ENCODE results near the gene NYAP1. TPM values are rescaled to one million over a fixed set of nuclear protein-coding genes. Genes with fewer than 3 reads are reported as not detected.

NYAP1 gene
- total RNA-seq, 1 donor from 2014 or later: 0.99 TPM

DNA sequence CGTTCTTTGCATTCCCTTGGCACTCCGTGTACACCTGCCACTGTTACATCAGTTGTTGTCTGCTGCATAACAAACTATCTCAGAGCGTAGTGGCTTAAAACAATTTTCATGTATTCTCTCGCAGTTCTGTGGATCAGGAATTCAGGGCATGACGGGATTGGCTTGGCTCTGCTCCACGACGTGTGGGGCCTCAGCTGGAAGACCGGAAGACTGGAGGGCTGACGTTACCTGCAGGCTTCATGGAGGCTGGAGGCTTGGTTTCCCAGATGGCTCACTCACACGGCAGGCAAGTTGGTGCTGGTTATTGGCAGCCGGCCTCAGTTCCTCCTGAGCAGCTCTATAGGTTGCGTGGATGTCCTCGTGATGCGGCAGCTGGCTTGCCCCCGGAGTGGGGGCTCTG lies 25.5 kb downstream of the NYAP1 start:
- TF ChIP-seq, protein P1, sequence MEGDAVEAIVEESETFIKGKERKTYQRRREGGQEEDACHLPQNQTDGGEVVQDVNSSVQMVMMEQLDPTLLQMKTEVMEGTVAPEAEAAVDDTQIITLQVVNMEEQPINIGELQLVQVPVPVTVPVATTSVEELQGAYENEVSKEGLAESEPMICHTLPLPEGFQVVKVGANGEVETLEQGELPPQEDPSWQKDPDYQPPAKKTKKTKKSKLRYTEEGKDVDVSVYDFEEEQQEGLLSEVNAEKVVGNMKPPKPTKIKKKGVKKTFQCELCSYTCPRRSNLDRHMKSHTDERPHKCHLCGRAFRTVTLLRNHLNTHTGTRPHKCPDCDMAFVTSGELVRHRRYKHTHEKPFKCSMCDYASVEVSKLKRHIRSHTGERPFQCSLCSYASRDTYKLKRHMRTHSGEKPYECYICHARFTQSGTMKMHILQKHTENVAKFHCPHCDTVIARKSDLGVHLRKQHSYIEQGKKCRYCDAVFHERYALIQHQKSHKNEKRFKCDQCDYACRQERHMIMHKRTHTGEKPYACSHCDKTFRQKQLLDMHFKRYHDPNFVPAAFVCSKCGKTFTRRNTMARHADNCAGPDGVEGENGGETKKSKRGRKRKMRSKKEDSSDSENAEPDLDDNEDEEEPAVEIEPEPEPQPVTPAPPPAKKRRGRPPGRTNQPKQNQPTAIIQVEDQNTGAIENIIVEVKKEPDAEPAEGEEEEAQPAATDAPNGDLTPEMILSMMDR (IDR thresholded peaks at IDR 0.05): no peak
- Mint-ChIP-seq H3K9me3 (ENCODE audit: unreplicated experiment) (no peaks in the 10 kb centered on the region), H3K4me3 (ENCODE audit: unreplicated experiment) (no peak overlapping the region), H3K4me1 (ENCODE audit: unreplicated experiment) (peaks cover 3% of the 10 kb centered on the region), H3K27ac (ENCODE audit: unreplicated experiment) (no peak overlapping the region), H3K36me3 (ENCODE audit: unreplicated experiment) (no peaks in the 10 kb centered on the region), H3K27me3 (ENCODE audit: unreplicated experiment) (peaks cover 9% of the 10 kb centered on the region)
- DNase-seq (ENCODE audit: extremely low spot score, unreplicated experiment): no peak

DNA sequence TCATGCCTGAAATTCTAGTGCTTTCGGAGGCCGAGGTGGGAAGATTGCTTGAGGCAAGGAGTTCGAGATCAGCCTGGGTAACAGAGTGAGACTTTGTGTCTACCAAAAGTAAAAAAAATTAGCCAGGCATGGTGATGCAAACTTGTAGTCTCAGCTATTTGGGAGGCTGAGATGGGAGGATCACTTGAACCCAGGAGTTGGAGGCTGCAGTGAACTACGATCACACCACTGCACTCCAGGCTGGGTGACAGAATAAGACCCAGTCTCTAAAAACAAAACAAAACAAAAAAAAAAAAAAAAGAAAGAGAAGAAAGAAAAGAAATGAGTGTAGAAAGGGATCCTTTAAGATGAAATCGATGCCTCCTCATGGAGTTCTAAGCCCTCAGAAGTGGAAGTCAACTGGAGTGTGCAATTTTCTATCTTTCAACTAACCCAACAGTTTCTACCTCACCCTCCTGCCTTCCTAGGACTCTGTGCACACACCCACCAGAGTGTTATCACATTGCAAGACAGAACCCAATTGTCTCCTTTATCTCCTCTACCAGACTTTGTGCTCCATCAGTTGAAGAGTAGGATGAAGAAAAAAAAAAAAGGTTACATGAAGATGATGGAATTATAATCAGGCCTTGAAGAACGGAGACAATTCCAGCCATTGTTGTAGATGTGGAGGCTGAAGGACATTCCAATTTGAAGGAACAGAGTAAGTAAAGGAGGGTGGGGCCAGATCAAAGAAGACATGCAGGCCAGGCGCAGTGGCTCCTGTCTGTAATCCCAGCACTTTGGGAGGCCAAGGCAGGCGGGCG lies 26.9 kb downstream of the NYAP1 start:
- no peak for DNase-seq (ENCODE audit: extremely low spot score, unreplicated experiment)
- TF ChIP-seq, protein P1 (IDR thresholded peaks at IDR 0.05): no peak
- H3K27me3 Mint-ChIP-seq (ENCODE audit: unreplicated experiment): peaks cover 9% of the 10 kb centered on the region
- H3K36me3 Mint-ChIP-seq (ENCODE audit: unreplicated experiment): no peaks in the 10 kb centered on the region
- H3K4me1 Mint-ChIP-seq (ENCODE audit: unreplicated experiment): peaks cover 14% of the 10 kb centered on the region
- no peaks in the 10 kb centered on the region for H3K9me3 Mint-ChIP-seq (ENCODE audit: unreplicated experiment)
- H3K27ac Mint-ChIP-seq (ENCODE audit: unreplicated experiment): no peak overlapping the region
- no peak overlapping the region for H3K4me3 Mint-ChIP-seq (ENCODE audit: unreplicated experiment)

DNA sequence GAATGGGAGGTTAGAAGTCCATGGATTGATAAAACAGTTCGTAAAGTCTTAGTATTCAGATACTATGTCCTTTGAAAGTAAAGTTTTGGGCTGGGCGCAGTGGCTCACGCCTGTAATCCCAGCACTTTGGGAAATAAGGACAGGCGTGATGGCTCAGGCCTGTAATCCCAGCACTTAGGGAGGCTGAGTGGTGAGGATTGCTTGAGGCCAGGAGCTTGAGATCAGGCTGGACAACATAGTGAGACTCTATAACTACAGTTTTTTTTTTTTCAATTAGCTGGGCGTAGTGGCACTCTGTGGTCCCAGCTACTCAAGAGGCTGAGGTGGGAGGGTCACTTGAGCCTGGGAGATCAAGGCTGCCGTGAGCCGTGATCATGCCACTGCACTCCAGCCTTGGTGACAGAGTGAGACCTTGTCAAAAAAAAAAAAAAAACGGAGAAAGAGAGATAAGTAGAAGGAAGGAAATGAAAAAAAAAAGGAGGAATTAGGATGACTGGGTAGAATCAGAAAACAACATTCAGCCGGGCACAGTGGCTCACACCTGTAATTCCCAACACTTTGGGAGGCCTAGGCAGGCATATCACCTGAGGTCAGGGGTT lies 29.6 kb downstream of the NYAP1 start:
- H3K27me3 Mint-ChIP-seq (ENCODE audit: unreplicated experiment): peaks cover 4% of the 10 kb centered on the region
- no peaks in the 10 kb centered on the region for H3K9me3 Mint-ChIP-seq (ENCODE audit: unreplicated experiment)
- no peaks in the 10 kb centered on the region for H3K36me3 Mint-ChIP-seq (ENCODE audit: unreplicated experiment)
- H3K4me3 Mint-ChIP-seq (ENCODE audit: unreplicated experiment): no peak overlapping the region
- TF ChIP-seq, protein P1 (IDR thresholded peaks at IDR 0.05): no peak
- peaks cover 25% of the 10 kb centered on the region for H3K4me1 Mint-ChIP-seq (ENCODE audit: unreplicated experiment)
- no peak overlapping the region for H3K27ac Mint-ChIP-seq (ENCODE audit: unreplicated experiment)
- DNase-seq (ENCODE audit: extremely low spot score, unreplicated experiment): no peak

DNA sequence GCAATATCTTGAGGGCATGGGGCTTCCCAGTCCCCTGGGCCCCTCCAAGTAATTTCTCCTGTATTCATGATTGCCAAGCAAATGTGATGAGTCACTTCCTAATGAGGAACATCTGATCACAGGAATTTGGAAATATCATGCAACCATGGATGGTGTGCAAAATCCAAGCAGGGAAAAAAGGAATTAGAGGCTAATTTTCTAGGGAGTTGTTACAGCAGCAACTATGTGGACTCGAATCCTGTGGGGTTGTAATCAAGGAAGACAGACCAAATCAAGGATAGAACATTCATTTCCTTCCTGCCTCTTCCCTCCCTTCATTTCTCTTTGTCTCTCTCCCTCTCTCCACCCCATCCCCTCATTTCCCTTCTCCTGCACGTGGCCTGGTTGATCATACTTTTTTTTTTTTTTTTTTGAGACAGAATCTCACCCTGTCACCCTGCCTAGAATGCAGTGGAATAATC lies 31.4 kb downstream of the NYAP1 start:
- TF ChIP-seq, protein P1 (IDR thresholded peaks at IDR 0.05): no peak
- no peak overlapping the region for H3K4me3 Mint-ChIP-seq (ENCODE audit: unreplicated experiment)
- peaks cover 23% of the 10 kb centered on the region for H3K4me1 Mint-ChIP-seq (ENCODE audit: unreplicated experiment)
- peaks cover 4% of the 10 kb centered on the region for H3K27me3 Mint-ChIP-seq (ENCODE audit: unreplicated experiment)
- H3K9me3 Mint-ChIP-seq (ENCODE audit: unreplicated experiment): no peaks in the 10 kb centered on the region
- DNase-seq (ENCODE audit: extremely low spot score, unreplicated experiment): no peak
- no peaks in the 10 kb centered on the region for H3K36me3 Mint-ChIP-seq (ENCODE audit: unreplicated experiment)
- peak overlapping the region; percentile 83 for H3K27ac Mint-ChIP-seq (ENCODE audit: unreplicated experiment)

DNA sequence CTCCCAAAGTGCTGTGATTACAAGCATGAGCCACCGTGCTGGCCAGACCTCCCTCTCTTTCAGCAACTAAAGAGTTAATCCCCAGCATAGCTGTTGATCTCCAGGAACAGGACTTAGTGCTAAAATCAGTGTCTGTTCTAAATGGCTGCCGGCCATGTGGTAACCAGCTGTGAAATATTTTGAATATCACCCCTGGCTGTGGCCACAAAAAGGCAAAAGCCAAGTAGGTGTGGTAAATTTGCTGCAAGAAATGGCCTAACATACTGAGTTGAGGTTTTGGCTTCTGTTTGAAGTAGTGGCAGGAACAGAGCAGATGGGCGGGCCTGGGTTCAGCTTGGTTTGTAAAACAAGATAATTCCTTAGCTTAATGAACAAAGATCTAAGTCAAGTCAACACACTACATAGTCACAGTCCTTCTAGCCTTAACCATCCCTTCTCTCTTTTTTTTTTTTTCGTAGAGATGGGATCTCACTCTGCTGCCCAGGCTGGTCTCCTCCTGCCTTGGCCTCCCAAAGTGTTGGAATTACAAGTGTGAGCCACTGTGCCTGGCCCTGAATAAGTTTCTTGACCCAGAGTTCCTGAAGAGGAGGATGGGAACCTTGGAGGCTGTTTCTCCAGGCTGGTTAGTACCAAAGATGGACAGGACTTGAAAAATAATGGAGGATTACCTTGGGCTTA lies 32.5 kb downstream of the NYAP1 start:
- TF ChIP-seq, protein P1 (IDR thresholded peaks at IDR 0.05): no peak

More for the DNA sequence above, 32.5 kb downstream of the NYAP1 start:
- no peaks in the 10 kb centered on the region for H3K9me3 Mint-ChIP-seq (ENCODE audit: unreplicated experiment)
- H3K27me3 Mint-ChIP-seq (ENCODE audit: unreplicated experiment): peaks cover under 1% of the 10 kb centered on the region
- DNase-seq (ENCODE audit: extremely low spot score, unreplicated experiment): no peak
- H3K4me3 Mint-ChIP-seq (ENCODE audit: unreplicated experiment): no peak overlapping the region
- no peaks in the 10 kb centered on the region for H3K36me3 Mint-ChIP-seq (ENCODE audit: unreplicated experiment)
- peaks cover 23% of the 10 kb centered on the region for H3K4me1 Mint-ChIP-seq (ENCODE audit: unreplicated experiment)
- H3K27ac Mint-ChIP-seq (ENCODE audit: unreplicated experiment): peak overlapping the region; percentile 83

Measured in osteocyte (in vitro differentiated cells).